ENCODE data around the gene CD320. TPM values are rescaled to one million over a fixed set of nuclear protein-coding genes. Genes with fewer than 3 reads are reported as not detected.

CD320 gene
- total and polyA plus RNA-seq, 2 experiments from 2014 or later = 87.0 to 124 TPM

DNA sequence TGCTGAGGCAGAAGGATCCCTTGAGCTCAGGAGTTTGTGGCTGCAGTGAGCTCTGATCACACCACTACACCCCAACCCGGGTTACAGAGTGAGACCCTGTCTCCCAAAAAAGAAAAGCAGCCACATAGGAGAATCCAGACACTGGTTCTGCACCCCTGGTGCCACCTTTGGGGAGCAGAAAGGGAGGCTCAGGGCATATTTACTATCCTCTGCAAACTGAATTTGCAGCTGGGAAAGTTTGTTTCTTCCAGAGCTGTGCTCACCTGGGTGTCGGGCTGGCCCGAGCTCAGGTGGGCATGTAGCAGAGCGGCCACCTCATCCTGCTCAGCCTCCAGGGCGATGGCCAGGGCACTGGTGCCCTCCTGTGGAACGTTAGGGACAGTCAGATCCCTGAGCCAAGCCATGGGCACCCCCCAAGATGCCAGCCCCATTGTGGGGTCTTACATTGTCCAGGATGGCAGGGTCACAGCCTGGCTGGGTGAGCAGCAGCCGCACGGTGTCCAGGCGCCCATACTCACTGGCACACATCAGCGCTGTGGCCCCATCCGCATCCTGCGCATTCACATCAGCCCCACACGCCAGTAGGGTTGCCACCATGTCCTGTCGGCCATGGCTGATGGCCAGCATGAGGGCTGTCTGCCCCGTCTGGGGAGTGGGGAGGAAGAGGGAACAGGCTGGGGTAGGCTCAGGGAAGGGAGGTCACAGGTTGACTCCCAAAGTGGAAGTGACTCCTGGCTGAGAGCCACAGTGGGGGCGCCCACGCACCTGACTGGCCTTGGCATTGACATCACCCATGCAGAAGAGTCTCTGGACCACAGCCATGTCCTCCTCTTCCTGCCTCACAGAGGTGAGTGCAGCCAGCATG, 16.3 kb upstream of the CD320 start:
- no peaks in the 10 kb centered on the region for H3K27me3 ChIP-seq (ENCODE audit: insufficient read depth)
- peaks cover 7% of the 10 kb centered on the region for H3K36me3 ChIP-seq (ENCODE audit: insufficient read depth)
- no peak overlapping the region for H3K4me3 Mint-ChIP-seq
- peak overlapping the region; percentile 13; the same call in 1 of the 2 replicates for H3K4me3 ChIP-seq
- peak overlapping the region; percentile 79 for H3K27ac ChIP-seq (ENCODE audit: low read depth)
- DNase-seq (ENCODE audit: low spot score) (peak; percentile 45), ATAC-seq (peak; percentile 34)
- peaks cover 20% of the 10 kb centered on the region for H3K4me1 Mint-ChIP-seq
- no peaks in the 10 kb centered on the region; the same call in 2 of the 3 replicates for H3K9me3 Mint-ChIP-seq
- H4K20me1 ChIP-seq (replicated peaks; ENCODE audit: insufficient read depth) = peaks cover 24% of the 10 kb centered on the region
- peaks cover 33% of the 10 kb centered on the region for H3K79me2 ChIP-seq (replicated peaks; ENCODE audit: insufficient read depth)
- TF ChIP-seq, protein P1, sequence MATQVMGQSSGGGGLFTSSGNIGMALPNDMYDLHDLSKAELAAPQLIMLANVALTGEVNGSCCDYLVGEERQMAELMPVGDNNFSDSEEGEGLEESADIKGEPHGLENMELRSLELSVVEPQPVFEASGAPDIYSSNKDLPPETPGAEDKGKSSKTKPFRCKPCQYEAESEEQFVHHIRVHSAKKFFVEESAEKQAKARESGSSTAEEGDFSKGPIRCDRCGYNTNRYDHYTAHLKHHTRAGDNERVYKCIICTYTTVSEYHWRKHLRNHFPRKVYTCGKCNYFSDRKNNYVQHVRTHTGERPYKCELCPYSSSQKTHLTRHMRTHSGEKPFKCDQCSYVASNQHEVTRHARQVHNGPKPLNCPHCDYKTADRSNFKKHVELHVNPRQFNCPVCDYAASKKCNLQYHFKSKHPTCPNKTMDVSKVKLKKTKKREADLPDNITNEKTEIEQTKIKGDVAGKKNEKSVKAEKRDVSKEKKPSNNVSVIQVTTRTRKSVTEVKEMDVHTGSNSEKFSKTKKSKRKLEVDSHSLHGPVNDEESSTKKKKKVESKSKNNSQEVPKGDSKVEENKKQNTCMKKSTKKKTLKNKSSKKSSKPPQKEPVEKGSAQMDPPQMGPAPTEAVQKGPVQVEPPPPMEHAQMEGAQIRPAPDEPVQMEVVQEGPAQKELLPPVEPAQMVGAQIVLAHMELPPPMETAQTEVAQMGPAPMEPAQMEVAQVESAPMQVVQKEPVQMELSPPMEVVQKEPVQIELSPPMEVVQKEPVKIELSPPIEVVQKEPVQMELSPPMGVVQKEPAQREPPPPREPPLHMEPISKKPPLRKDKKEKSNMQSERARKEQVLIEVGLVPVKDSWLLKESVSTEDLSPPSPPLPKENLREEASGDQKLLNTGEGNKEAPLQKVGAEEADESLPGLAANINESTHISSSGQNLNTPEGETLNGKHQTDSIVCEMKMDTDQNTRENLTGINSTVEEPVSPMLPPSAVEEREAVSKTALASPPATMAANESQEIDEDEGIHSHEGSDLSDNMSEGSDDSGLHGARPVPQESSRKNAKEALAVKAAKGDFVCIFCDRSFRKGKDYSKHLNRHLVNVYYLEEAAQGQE (IDR thresholded peaks at IDR 0.05; ENCODE audit: unreplicated experiment) = no peak
- peak; percentile 45 for TF ChIP-seq POLR2AphosphoS5 (IDR thresholded peaks at IDR 0.05; ENCODE audit: low read depth)
- TF ChIP-seq, protein P2, sequence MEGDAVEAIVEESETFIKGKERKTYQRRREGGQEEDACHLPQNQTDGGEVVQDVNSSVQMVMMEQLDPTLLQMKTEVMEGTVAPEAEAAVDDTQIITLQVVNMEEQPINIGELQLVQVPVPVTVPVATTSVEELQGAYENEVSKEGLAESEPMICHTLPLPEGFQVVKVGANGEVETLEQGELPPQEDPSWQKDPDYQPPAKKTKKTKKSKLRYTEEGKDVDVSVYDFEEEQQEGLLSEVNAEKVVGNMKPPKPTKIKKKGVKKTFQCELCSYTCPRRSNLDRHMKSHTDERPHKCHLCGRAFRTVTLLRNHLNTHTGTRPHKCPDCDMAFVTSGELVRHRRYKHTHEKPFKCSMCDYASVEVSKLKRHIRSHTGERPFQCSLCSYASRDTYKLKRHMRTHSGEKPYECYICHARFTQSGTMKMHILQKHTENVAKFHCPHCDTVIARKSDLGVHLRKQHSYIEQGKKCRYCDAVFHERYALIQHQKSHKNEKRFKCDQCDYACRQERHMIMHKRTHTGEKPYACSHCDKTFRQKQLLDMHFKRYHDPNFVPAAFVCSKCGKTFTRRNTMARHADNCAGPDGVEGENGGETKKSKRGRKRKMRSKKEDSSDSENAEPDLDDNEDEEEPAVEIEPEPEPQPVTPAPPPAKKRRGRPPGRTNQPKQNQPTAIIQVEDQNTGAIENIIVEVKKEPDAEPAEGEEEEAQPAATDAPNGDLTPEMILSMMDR (conservative IDR thresholded peaks at IDR 0.05; ENCODE audit: low read depth in 2 of 2) = peak; percentile 29 to 45; a peak in 2 of 4 replicates
- no peak for TF ChIP-seq ZNF331 (CRISPR knock-in tag; IDR thresholded peaks at IDR 0.05; ENCODE audit: low read depth)
- H3F3A ChIP-seq (replicated peaks; ENCODE audit: low read depth) = peaks cover 47% of the 10 kb centered on the region
- no peaks in the 10 kb centered on the region for H3K9me2 ChIP-seq (ENCODE audit: insufficient read depth)
- H3K27ac Mint-ChIP-seq = no peak overlapping the region
- H3K27me3 Mint-ChIP-seq (ENCODE audit: insufficient read depth, low read depth, poor library complexity) = peaks cover 28% of the 10 kb centered on the region
- H2AFZ ChIP-seq = no peak overlapping the region
- H3K4me1 ChIP-seq (ENCODE audit: insufficient read depth) = peaks cover 24% of the 10 kb centered on the region
- no peak overlapping the region for H3K4me2 ChIP-seq
- peaks cover 29% of the 10 kb centered on the region for H3K36me3 Mint-ChIP-seq (ENCODE audit: low read depth)

DNA sequence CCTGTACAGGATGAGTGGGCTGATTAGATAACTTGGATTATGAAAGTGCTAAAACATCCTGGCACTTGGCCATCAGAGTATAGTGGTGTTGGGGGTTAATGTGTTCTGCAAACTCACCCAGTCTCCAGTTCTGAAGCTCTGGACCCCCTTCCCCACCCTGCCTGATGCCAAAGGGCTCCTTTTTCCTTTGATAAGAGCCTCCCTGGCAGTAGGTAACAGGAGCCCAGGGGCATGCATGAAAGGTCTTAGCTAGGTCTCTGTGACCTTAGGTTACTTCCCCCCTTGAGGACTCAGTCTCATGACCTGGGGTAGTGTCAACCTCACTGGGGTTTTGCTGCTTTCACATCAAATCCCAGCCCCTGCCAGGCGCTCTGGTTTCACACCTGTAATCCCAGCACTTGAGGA, 15.6 kb upstream of the CD320 start:
- peaks cover 33% of the 10 kb centered on the region for H3K79me2 ChIP-seq (replicated peaks; ENCODE audit: insufficient read depth)
- Mint-ChIP-seq H3K4me3 (no peak overlapping the region), H3K4me1 (peaks cover 23% of the 10 kb centered on the region), H3K27me3 (ENCODE audit: insufficient read depth, low read depth, poor library complexity) (peaks cover 25% of the 10 kb centered on the region), H3K9me3 (no peaks in the 10 kb centered on the region; the same call in 2 of the 3 replicates), H3K27ac (no peak overlapping the region), H3K36me3 (ENCODE audit: low read depth) (peaks cover 29% of the 10 kb centered on the region)
- no peaks in the 10 kb centered on the region for H3K9me2 ChIP-seq (ENCODE audit: insufficient read depth)
- no peak overlapping the region for H3K4me2 ChIP-seq
- H3K36me3 ChIP-seq (ENCODE audit: insufficient read depth) = peaks cover 7% of the 10 kb centered on the region
- H3K4me3 ChIP-seq = no peak overlapping the region
- peak overlapping the region; percentile 79 for H3K27ac ChIP-seq (ENCODE audit: low read depth)
- H4K20me1 ChIP-seq (replicated peaks; ENCODE audit: insufficient read depth) = peaks cover 24% of the 10 kb centered on the region
- no peak; the same call in 2 of the 3 replicates for ATAC-seq
- no peak overlapping the region for H2AFZ ChIP-seq
- H3K4me1 ChIP-seq (ENCODE audit: insufficient read depth) = peaks cover 24% of the 10 kb centered on the region
- DNase-seq (ENCODE audit: low spot score) = no peak
- H3F3A ChIP-seq (replicated peaks; ENCODE audit: low read depth) = peaks cover 47% of the 10 kb centered on the region
- H3K27me3 ChIP-seq (ENCODE audit: insufficient read depth) = no peaks in the 10 kb centered on the region
- no peak for TF ChIP-seq EZH2 (IDR thresholded peaks at IDR 0.05; ENCODE audit: low read depth, unreplicated experiment)
- no peak for TF ChIP-seq ZNF331 (CRISPR knock-in tag; IDR thresholded peaks at IDR 0.05; ENCODE audit: low read depth)
- no peak for TF ChIP-seq POLR2AphosphoS5 (IDR thresholded peaks at IDR 0.05; ENCODE audit: low read depth)
- TF ChIP-seq ZNF114 (CRISPR knock-in tag; IDR thresholded peaks at IDR 0.05) = no peak
- TF ChIP-seq, protein P2 (conservative IDR thresholded peaks at IDR 0.05; ENCODE audit: low read depth in 2 of 2) = no peak
- TF ChIP-seq STAT1 (IDR thresholded peaks at IDR 0.05; ENCODE audit: unreplicated experiment) = no peak
- TF ChIP-seq NANOG (IDR thresholded peaks at IDR 0.05; ENCODE audit: borderline replicate concordance) = no peak
- no peak for TF ChIP-seq EZH2phosphoT487 (IDR thresholded peaks at IDR 0.05; ENCODE audit: unreplicated experiment)
- TF ChIP-seq, protein P3, sequence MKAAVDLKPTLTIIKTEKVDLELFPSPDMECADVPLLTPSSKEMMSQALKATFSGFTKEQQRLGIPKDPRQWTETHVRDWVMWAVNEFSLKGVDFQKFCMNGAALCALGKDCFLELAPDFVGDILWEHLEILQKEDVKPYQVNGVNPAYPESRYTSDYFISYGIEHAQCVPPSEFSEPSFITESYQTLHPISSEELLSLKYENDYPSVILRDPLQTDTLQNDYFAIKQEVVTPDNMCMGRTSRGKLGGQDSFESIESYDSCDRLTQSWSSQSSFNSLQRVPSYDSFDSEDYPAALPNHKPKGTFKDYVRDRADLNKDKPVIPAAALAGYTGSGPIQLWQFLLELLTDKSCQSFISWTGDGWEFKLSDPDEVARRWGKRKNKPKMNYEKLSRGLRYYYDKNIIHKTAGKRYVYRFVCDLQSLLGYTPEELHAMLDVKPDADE (IDR thresholded peaks at IDR 0.05) = no peak
- TF ChIP-seq CREB1 (CRISPR knock-in tag; IDR thresholded peaks at IDR 0.05; ENCODE audit: low read depth) = no peak
